HG02763 (cell line): ENCODE results near the gene ARHGAP8.
"Not testable (repeated sequence)": the region's sequence is repeated elsewhere in the genome, so short reads cannot be mapped to it uniquely, and the experiment has no call there.

Experiments
- ATAC-seq: cut with Tn5 transposase; IDR thresholded peaks from one replicate; pipeline ENCODE4 v1.9.1; 2021; ENCODE audit warnings: mild to moderate bottlenecking, moderate library complexity; ENCODE audit not compliant: unreplicated experiment

Gene ARHGAP8

DNA sequence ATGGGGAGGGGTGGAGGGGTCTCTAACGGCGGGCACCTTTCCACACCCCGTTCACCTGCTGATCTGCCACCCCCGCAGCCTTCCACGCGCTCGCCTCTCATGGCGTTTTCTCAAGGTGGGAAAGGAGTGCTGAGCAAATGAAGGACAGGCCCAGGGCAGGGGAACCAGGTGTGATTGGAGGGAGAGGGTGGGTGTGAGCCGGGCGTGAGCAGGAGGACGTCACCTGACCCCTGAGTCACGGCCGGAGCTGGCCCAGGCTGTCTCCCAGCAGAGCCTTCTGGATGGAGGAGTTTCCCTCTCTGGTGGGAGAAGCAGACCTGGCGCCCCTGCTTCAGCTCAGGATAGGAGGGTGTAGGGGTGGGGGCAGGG is 14.0 kb upstream of the ARHGAP8 start:
- no peak for ATAC-seq

DNA sequence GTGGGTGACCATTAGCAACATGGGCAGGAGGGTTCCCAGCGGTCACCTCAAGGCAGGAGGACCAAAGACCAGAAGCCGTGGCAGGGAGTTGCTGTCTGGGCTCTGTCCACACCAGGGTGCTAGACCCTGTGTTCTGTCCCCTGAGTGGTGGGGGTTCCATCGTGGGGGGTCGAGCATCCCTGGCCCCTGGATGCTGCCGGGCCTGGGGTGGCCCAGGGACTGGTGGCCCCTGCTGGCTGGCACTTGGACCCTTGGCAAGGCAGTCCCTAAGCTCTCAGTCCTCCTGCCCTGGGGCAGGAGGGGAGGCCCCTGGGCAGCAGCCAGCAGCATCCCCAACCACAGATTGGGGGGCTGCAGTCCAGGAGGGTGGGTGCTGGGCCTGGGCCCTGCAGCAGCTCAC is 13.4 kb upstream of the ARHGAP8 start:
- no peak for ATAC-seq

DNA sequence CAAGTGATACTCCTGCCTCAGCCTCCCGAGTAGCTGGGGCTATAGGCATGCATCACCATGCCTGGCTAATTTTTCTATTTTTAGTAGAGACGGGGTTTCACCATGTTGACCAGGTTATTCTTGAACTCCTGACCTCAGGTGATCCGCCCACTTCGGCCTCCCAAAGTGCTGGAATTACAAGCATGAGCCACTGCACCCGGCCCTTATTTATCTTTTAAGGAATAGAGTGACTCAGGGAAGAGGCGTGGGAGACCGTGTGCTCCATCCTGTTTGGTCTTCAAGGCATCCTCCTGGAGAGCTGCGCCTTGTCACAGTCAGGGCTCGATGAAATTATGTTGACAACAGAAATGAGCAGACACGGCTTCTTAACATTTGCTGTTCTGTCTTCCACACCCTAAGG is 12.7 kb upstream of the ARHGAP8 start:
- ATAC-seq = not testable (repeated sequence)

DNA sequence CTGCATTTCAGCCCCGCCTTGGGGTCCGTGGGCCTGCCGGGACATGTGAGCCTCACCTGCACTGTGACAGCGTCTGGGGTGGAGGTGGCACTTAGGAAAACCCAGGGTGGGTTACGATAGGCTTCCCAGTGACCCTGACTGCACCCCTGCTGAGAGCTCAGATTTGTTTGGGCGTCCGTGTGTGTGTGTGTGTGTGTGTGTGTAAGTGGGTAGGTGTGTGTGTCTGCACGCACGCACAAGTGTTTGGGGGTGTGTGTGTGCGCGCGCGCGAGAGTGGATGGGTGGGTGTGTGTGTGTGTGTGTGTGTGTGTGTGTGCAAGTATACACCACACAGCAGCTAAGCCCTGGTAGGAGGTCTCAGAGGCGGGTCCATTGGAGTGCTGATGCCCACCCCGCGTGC is 12.1 kb upstream of the ARHGAP8 start:
- ATAC-seq = no peak

DNA sequence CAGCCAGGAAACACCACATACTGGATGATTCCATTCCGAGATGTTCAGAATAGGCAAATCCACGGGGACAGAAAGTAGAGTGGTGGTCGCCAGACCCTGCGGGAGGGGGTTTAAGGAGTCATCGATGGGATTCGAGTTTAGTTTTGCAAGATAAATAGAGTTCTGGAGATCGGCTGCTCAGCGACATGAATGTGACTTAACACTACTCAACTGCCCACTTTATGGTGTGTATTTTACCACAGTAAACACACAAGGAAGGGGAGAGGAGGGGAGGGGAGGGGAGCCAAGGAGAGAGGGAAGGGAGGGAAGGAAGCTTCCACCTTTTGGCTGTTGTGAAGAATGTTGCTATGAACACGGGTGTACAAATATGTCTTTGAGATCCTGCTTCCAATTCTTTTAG is 10.4 kb upstream of the ARHGAP8 start:
- no peak for ATAC-seq

DNA sequence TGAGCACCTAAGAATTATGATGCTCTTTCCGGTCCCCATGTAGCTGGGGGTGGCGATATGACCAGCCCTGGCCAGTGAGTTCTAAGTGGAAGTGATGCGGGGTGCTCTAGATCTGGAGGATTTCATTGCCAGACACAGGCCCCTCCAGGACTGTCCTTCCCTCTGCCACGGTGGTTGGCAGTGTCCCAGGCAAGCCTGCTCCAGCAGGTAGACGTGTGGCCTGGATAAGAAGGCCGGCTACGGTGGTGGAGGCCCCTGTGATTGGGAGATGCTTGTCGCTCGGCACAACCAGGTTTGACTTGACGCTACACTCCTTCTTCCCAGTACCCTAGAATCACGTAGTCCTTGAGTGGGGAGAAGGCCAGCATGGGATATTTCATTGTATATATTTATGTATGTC is 9.1 kb upstream of the ARHGAP8 start:
- ATAC-seq = no peak

DNA sequence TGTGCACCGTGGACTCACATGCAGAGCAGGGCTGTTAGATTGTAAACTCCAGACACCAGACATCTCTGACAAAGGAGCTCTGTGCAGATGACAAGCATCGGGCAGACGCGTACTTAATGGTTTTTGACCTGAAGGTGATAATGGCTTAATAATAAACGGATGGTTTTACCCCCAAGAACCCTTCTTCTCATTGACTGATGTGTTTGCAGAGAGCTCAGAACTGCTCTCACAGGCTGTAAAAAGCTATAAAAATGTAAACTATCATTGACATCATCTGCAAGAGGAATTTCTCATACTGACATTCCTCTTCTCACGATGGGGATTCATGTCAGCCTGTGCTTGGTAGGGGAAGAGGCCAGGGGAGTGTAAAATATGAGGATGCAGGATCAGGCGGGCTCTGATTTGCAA is 8.6 kb upstream of the ARHGAP8 start:
- ATAC-seq = no peak

DNA sequence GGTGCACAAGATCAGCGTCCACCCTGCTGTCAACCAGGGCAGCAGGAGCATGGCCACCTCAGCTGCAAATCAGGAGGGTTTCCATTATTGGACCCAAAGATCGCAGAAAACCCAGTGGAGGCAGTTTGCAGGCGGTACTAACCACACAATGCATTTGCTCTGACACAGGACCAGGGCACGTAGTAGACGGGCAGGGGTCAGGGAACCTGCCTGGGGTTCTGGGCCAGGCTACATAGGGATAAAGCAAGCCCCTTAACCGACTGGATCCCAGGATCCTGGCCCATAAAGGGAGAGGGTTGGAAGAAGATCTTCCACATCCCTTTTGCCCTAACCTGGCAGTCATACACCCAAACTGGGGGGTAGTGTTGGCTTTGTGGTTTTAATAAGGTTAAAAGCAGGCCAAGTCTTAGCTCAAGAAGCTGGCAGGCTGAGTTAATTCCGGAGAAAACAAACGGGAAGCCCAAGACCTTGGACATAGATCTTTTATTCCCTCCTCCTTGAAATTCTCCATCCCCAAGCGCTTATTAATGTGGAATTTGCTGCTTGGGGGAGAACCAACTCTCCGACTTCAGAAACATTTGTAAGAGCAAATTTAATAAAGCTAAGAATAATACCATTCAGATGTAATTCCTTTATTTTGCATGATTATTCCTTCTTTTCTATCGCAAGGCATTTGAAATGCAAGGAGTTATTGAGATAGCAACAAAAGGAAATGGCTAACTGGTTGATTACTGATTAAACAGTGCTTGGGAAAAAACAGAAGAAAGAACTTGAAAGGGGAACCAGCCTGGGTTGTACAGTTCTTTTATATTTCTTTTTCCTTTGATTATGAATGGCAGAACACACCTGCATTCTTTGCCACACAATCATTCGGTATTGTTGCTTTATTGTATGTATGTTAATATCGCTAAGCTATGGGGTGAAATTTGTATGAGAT is 6.3 kb upstream of the ARHGAP8 start:
- no peak for ATAC-seq

DNA sequence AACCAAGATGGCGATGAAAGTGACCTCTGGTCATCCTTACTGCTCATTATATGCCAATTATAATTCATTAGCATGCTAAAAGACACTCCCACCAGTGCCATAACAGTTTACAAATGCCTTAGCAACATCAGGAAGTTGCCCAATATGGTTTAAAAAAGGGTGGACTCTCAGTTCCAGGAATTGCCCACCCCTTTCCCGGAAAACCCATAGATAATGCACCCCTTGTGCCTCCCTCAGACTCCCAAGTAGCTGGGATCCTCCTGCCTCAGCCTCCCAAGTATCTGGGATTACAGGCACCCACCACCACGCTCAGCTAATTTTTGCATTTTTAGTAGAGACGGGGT is 4.6 kb upstream of the ARHGAP8 start:
- not testable (repeated sequence) for ATAC-seq

DNA sequence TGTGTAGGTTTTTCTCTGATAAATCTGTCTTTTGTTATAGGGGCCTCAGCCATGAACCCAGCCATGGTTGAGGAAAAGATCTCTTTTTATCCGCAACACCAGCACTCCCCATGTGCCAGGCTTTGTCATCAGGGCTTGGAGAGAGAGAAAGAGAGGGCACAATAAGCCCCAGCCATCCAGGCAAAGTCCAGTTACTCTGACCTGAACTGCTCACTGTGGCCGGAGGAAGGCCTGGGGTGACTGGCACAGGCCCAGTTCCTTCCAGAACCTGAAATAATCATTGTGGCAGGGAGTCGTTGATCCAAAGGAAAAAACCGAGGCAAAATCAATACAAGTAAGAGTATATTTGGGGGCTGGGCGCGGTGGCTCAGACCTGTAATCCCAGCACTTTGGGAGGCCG is 3.9 kb upstream of the ARHGAP8 start:
- ATAC-seq = no peak

DNA sequence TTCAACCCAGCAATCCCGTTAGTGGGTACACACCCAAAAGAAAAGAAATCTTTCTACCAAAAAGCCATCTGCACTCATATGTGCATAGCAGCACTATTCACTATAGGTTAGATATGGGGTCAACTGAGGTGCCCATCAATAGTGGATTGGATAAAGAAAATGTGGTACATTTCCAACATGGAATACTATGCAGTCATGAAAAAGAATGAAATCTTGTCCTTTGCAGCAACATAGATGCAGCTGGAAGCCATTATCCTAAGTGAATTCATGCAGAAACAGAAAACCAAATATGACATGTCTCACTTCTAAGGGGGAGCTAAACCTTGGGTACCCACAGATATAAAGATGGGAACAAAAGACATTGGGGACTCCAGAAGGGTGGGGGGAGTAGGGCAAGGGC is 1.9 kb upstream of the ARHGAP8 start:
- ATAC-seq = no peak

DNA sequence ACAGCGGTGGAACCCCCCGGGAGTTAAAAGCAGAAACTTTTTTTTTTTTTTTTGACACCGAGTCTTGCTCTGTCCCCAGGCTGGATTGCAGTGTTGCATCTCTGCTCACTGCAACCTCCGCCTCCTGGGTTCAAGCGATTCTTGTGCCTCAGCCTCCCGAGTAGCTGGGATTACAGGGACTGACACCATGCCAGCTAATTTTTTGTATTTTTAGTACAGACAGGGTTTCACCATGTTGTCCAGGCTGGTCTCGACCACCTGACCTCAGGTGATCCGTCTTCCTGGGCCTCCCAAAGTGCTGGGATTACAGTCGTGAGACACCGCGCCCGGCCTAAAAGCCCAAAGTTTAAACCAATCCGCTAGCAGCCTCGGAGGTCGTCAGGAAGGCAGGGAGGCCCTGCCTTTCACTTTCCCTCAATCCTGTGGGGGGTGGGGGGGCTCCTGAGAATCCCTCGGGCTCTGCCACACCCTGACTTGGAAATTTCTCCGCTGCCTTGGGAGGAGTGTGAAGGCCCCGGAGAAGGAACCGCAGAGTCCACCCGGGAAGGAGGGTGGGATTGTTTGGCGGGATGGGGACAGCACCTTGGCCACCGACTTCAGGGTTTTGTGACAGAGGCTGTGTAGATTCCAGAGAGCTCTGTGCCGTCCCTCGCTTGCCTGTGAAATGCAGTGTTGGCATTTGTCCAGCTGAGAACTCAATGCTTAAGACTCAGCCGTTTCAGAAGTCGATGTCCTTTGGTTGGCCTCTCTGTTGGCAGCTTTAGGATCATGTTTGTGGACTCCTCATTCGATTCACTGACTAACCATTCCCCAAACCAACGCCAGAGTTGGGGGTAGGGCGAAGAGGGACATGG is 1.0 kb downstream of the ARHGAP8 start:
- no peak for ATAC-seq

DNA sequence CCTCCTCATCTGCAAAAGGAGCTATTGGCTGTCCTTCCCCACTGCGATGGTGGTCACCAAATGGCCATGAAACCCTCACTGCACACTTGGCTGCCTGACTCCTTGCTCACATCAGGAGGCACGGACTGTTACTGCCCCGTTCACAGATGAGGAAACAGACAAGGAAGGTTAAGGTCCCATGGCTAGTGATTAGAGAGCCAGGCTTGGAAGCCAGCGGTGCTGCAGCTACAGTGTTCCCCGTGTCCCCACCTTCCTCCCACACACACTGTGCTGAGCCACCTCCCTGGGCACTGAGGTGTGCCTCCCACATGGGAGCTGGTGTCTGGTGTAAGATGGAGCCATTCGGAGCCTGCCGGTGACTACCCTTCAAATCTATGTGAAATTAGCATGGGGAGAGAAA is 2.6 kb downstream of the ARHGAP8 start:
- ATAC-seq = no peak

DNA sequence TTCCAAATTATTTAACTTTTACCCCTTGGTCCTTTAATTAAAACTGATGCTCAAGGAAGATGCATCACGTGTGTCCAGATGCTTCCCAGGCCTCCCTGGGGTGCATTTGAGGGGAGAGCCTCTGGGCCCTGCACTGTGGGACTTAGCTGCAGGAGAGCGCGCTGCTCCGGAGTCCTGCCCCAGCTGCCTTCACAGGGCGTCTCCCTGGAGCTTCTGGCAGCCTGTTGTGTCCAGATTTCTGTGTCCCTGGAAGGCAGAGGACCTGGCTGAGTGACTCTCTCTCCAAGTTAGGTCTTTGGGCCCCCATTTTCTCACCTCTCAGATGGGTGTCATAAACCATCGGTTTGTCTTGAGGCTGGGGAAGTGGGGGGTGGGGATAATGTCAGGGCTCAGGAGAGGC is 3.0 kb downstream of the ARHGAP8 start:
- ATAC-seq = no peak

DNA sequence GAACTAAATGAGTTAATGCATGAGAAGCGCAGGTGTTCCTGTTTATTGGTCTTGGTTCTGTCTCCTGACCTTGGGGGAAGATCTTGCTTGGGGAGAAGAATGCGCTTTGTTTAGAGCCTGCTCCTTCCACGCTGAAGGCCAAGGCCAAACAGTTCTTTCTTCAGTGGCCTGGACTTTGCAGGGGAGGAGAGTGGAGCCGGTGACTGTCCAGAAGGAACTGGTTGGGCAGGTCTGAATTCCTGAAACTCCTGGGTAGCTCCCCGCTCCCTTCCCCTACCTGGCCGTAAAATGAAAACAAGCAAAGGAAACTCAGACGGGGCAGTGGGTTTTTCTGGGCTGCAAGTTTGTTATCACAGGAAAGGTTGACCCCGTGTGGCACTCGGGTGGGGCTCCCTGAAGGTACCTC is 3.6 kb downstream of the ARHGAP8 start:
- ATAC-seq = no peak

DNA sequence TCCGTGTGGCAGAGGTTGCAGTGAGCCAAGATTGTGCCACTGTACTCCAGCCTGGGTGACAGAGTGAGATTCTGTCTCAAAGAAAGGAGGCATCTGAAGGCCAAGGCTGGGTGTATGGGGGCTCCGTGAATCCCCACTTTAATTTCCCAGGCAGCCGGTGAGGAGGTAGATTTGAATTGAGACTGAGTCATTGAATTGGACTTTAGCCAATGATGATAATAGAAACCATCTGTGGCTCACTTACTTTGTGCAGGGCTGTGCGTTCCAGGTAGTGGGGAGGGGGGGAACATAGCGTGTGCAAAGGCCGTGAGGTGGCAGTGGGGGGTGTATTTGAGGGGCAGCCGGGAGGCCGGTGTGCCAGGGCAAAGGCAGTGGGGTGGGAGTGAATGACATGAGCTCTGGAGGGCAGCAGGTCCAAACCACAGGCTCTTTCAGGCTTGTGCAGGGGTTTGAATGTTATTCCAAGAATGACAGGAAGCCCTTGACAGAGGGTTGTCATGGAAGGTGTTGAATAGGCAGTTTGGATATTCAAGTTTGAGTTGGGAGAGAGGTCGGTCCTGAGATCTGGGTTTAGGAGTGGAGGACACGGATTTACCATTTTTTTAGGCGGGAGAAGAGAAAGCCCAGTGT is 6.1 kb downstream of the ARHGAP8 start:
- ATAC-seq = no peak

DNA sequence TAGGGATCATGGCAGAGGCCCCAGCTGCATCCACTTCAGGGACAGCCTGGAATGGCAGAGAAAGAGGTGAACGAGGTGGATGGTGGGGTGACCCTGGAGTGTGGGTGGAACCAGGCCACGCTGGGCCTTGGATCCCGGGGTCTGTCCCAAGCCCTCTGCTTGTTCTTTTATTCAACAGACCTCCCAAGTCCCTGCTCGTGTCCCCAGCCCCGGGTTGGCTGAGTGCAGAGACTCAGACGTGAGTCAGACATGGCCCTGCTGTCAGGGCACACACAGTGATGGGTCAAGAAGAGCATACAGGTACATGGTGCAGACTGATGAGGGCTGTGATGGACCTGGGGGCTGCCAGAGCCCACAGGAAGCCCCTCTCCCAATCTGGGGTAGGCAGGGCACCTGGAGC is 6.6 kb downstream of the ARHGAP8 start:
- ATAC-seq = no peak

DNA sequence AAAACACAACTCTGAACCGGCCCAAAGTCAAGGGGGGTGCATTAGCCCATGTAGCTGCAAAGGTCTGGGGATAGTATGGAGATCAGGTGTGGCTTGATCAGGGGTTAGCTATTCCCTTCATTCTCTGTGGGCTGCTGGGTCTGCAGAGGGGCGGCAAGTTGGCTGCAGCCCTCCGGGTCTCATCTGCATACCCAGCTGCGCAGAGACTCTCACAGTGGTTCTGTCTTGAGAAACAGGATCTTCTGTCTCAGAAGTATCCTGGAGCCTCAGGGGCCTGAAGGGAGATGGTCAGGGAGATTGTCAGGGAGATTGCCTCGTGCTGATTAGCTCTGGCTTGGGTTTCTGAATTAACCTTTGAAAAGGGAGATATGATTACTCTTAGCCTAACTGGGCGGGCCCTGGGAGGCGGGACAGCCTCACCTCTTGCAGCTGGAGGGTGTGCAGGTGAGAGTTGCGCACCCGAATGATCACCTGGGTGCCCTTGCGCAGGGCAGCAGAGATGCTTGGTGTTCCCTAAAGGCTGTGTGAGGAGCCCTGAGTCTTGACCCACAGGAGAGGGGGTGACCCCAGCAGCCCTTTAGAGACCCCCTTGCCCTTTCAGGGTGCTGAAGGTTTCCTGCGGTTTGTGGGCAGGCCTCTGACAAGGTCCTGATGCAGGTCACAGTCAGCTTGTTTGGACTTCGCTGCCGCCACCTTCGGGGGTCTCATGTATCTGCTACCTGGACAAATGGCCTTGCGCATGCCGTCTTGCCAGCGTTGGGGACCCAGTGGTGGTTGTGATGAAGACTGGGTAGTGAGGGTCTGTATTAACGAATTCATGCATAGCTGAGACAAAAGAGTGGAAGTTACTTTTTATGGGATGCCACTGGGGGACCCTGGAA is 7.3 kb downstream of the ARHGAP8 start:
- no peak for ATAC-seq

DNA sequence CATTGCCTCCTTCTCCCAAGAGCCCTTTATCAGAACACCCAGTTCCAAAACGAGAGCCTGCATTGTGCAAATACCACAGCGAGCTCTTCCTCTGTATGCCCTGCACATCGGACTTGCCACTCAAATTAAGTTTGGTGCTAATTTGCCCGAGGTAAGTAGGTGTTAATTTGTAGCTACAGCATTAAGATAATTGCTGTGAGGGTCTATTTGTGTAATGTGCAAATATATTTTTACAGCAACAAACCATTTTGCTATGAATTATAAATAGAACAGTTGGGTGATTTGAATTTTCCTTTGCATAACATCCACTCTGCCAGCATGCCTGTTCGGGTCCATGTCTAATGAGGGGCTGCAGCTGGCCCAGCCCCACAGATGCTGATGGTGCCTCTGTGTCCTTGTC is 8.1 kb downstream of the ARHGAP8 start:
- no peak for ATAC-seq

DNA sequence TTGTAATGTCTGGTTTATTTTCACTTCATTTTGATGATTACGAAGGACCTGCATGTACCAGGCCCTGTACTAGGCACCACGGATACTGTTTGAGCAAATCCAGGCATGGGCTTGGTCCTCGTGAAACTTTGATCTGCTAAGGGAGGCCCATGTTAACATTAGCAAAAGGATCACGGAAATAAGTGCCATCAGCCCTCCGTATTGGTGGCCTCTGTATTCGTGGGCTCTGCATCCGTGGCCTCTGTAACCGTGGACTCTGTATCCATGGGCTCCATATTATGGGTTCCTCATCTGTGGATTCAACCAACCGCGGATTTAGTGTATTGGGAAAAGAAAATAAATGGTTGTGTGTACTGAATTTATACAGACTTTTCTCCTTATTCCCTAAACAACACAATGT is 8.7 kb downstream of the ARHGAP8 start:
- no peak for ATAC-seq

DNA sequence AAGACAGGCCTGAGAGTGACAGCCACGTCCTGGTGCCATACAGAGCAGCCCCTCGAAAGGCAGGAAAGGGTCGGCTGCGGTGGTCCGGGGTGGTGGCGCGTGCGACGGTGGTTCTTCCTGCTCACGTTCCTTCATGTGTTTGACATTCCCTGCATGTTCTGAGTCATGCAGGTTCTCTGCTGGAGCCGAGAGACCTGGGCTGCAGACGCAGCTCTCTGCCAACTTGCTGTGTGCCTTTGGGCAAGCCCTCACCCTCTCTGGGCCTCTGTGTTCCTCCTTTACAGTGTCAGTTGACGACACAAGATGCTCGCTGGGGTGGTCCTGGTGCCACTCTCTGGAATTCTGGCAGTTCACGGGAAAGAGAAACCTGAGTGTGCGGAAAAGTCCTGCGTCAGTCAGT is 12.0 kb downstream of the ARHGAP8 start:
- ATAC-seq = no peak
